H1 (cell line): Measurements from ENCODE around the gene MED23. TPM values are rescaled to one million over a fixed set of nuclear protein-coding genes. Genes with fewer than 3 reads are reported as not detected.

Experiments used
- CTCF ChIA-PET: fragments of 300-600 bp; sonication (Branson Sonifier 250); formaldehyde crosslinking; loops from one replicate; lab custom pipeline; 2021; ENCODE audit not compliant: partially characterized antibody; lab: Charles Lee
- POLR2A ChIA-PET: fragments of 300-600 bp; sonication (Branson Sonifier 250); formaldehyde crosslinking; loops from one replicate; lab custom pipeline; 2021; ENCODE audit warnings: inconsistent platforms; ENCODE audit not compliant: partially characterized antibody; lab: Charles Lee
- DNase-seq, 2 experiments: peaks; one replicate each; pipeline versions ENCODE4 v3.0.0 to v3.0.0-alpha.2; 2010 to 2022; ENCODE audit warnings: low spot score in 2 of 2, low read depth in 1 of 2, mixed read lengths in 1 of 2
- FAIRE-seq: peaks from 2 replicates; lab custom pipeline; 2011; peaks lifted over from hg19 to GRCh38; lab: Jason Lieb, UNC
- H2AFZ ChIP-seq: 2 replicates; pipeline ENCODE4 v1.8.1; 2012; ENCODE audit warnings: low read length, inconsistent platforms
- H2AK5ac ChIP-seq: 2 replicates; pipeline ENCODE4 v1.6.1; 2013; ENCODE audit warnings: low read depth, low read length
- H2BK120ac ChIP-seq: replicated peaks from 2 replicates; pipeline ENCODE3; 2013; ENCODE audit warnings: low read depth, low read length, inconsistent platforms
- H2BK12ac ChIP-seq: 2 replicates; pipeline ENCODE4 v1.6.1; 2013; ENCODE audit warnings: low read depth, low read length
- H2BK15ac ChIP-seq: 2 replicates; pipeline ENCODE4 v1.6.1; 2013; ENCODE audit warnings: low read length
- H2BK20ac ChIP-seq: 2 replicates; pipeline ENCODE4 v1.6.1; 2013; ENCODE audit warnings: low read length
- H2BK5ac ChIP-seq: 2 replicates; pipeline ENCODE4 v1.6.1; 2013; ENCODE audit warnings: low read depth, low read length
- H3K14ac ChIP-seq: 2 replicates; pipeline ENCODE4 v1.6.1; 2013; ENCODE audit warnings: inconsistent platforms; ENCODE audit not compliant: insufficient read length
- H3K18ac ChIP-seq: 2 replicates; pipeline ENCODE4 v1.6.1; 2013; ENCODE audit warnings: low read length; ENCODE audit errors: extremely low read depth
- H3K23ac ChIP-seq: 2 replicates; pipeline ENCODE4 v1.6.1; 2013; ENCODE audit warnings: inconsistent platforms; ENCODE audit not compliant: insufficient read length
- H3K23me2 ChIP-seq: 2 replicates; pipeline ENCODE4 v1.6.1; 2013; ENCODE audit warnings: low read depth, low read length
- H3K27ac ChIP-seq: 2 replicates; pipeline ENCODE4 v1.6.1; 2011; ENCODE audit warnings: low read depth, low read length, inconsistent platforms
- H3K27me3 ChIP-seq, 4 experiments: replicated peaks in 1 of 4; 1 replicate in 1 of 4; 2 replicates in 3 of 4; pipeline versions ENCODE4 v1.6.1 to v1.8.1; 2011 to 2013; ENCODE audit warnings: low read length in 3 of 4, mild to moderate bottlenecking in 3 of 4, inconsistent platforms in 2 of 4, mixed read lengths in 2 of 4, moderate library complexity in 1 of 4; ENCODE audit not compliant: control insufficient read depth in 3 of 4, insufficient read depth in 3 of 4; ENCODE audit errors: extremely low read depth in 1 of 4
- H3K36me3 ChIP-seq, 4 experiments: 2 replicates each; pipeline versions ENCODE4 v1.6.1 to v1.8.1; 2011 to 2013; ENCODE audit warnings: mild to moderate bottlenecking in 4 of 4, low read length in 3 of 4, moderate library complexity in 2 of 4, control low read depth in 1 of 4, inconsistent platforms in 1 of 4; ENCODE audit not compliant: insufficient read depth in 4 of 4, control insufficient read depth in 2 of 4
- H3K4ac ChIP-seq: replicated peaks from 2 replicates; pipeline ENCODE3; 2013; ENCODE audit warnings: low read length, low read depth, mixed read lengths, inconsistent platforms; ENCODE audit not compliant: insufficient read length
- H3K4me1 ChIP-seq, 4 experiments: replicated peaks in 1 of 4; 1 replicate in 1 of 4; 2 replicates in 3 of 4; pipeline versions ENCODE4 v1.6.1 to v1.8.1; 2011 to 2013; ENCODE audit warnings: low read length in 3 of 4, inconsistent platforms in 2 of 4, mixed read lengths in 1 of 4; ENCODE audit not compliant: insufficient read depth in 4 of 4, control insufficient read depth in 3 of 4
- H3K4me2 ChIP-seq, 2 experiments: 2 replicates each; pipeline versions ENCODE4 v1.6.1 to v1.8.1; 2011 to 2013; ENCODE audit warnings: low read depth in 2 of 2, low read length in 2 of 2, control low read depth in 1 of 2, inconsistent platforms in 1 of 2, mild to moderate bottlenecking in 1 of 2; ENCODE audit not compliant: insufficient read depth in 1 of 2
- H3K4me3 ChIP-seq, 4 experiments: fragments of 200-600, 300-600 bp in 1 of 4; sonication (generic), shearing (Covaris generic), sonication (Bioruptor Twin) in 1 of 4; 2 replicates each; pipeline versions ENCODE4 v1.5.1 to v1.8.1; 2011 to 2016; ENCODE audit warnings: low read length in 4 of 4, low read depth in 3 of 4, control low read depth in 2 of 4, inconsistent platforms in 2 of 4, mild to moderate bottlenecking in 2 of 4, mixed read lengths in 1 of 4, moderate library complexity in 1 of 4; ENCODE audit not compliant: insufficient read depth in 2 of 4; ENCODE audit errors: extremely low read depth in 1 of 4
- H3K56ac ChIP-seq: replicated peaks from 2 replicates; pipeline ENCODE3; 2013; ENCODE audit warnings: low read depth, mild to moderate bottlenecking, mixed read lengths, low read length, inconsistent platforms; ENCODE audit not compliant: insufficient read length
- H3K79me1 ChIP-seq: 2 replicates; pipeline ENCODE4 v1.6.1; 2013; ENCODE audit warnings: low read depth, low read length, control low read depth
- H3K79me2 ChIP-seq, 2 experiments: 2 replicates each; pipeline versions ENCODE4 v1.6.1 to v1.8.1; 2012 to 2013; ENCODE audit warnings: low read length in 2 of 2, mild to moderate bottlenecking in 2 of 2, inconsistent platforms in 1 of 2; ENCODE audit not compliant: insufficient read depth in 2 of 2, control insufficient read depth in 1 of 2
- H3K9ac ChIP-seq, 4 experiments: replicated peaks in 1 of 4; 1 replicate in 1 of 4; 2 replicates in 3 of 4; pipeline versions ENCODE4 v1.6.1 to v1.8.1; 2011 to 2013; ENCODE audit warnings: low read depth in 3 of 4, low read length in 3 of 4, control low read depth in 2 of 4, mild to moderate bottlenecking in 2 of 4, moderate library complexity in 2 of 4, inconsistent platforms in 1 of 4; ENCODE audit errors: extremely low read depth in 1 of 4
- H3K9me3 ChIP-seq, 2 experiments: 2 replicates each; pipeline versions ENCODE4 v1.6.1 to v1.8.1; 2012 to 2013; ENCODE audit warnings: mild to moderate bottlenecking in 2 of 2, moderate library complexity in 2 of 2, control low read depth in 1 of 2, inconsistent platforms in 1 of 2, low read depth in 1 of 2, low read length in 1 of 2, mixed read lengths in 1 of 2; ENCODE audit not compliant: insufficient read depth in 2 of 2
- H4K20me1 ChIP-seq, 2 experiments: replicated peaks in 1 of 2; 2 replicates each; pipeline versions ENCODE3 to v1.8.1; 2011 to 2013; ENCODE audit warnings: inconsistent platforms in 2 of 2, low read length in 2 of 2, mild to moderate bottlenecking in 1 of 2; ENCODE audit not compliant: insufficient read depth in 2 of 2, control insufficient read depth in 1 of 2
- H4K5ac ChIP-seq: 2 replicates; pipeline ENCODE4 v1.6.1; 2013; ENCODE audit warnings: low read length, low read depth, mixed read lengths, inconsistent platforms; ENCODE audit not compliant: insufficient read length
- H4K8ac ChIP-seq: 2 replicates; pipeline ENCODE4 v1.8.0; 2013; ENCODE audit warnings: mild to moderate bottlenecking, moderate library complexity, low read length, inconsistent platforms; ENCODE audit not compliant: insufficient read depth; ENCODE audit errors: extremely low read depth
- H4K91ac ChIP-seq: replicated peaks from 2 replicates; pipeline ENCODE3; 2013; ENCODE audit warnings: low read length, mixed read lengths, inconsistent platforms; ENCODE audit not compliant: insufficient read length
- SP2 ChIP-seq: IDR thresholded peaks from 2 replicates; pipeline ENCODE4 v1.6.1; 2012; ENCODE audit warnings: mild to moderate bottlenecking, low read length, inconsistent platforms
- WGBS, 2 experiments: shearing (Covaris generic) in 1 of 2; methylation state at CpG; one replicate each; pipeline versions ENCODE4 v1.1.6 to v1.1.7; 2013 to 2015; ENCODE audit warnings: low lambda C conversion rate in 2 of 2, mixed read lengths in 2 of 2, inconsistent platforms in 1 of 2, low coverage in 1 of 2, missing lambda C conversion rate in 1 of 2; ENCODE audit not compliant: insufficient replicate concordance in 2 of 2, insufficient coverage in 1 of 2, insufficient read length in 1 of 2; ENCODE audit errors: extremely low coverage in 1 of 2, missing lambda C conversion rate in 1 of 2; 5-methylcytosine and 5-hydroxymethylcytosine counted together
- polyA plus RNA-seq, 7 experiments: library from polyadenylated mRNA; depleted of rRNA in 3 of 7; stranded (reverse) in 5 of 7; unstranded in 2 of 7; fragments of >200 nt in 5 of 7; fragments of 200-250 nt in 2 of 7; gene quantifications; 1 replicate in 5 of 7; 2 replicates in 1 of 7; 4 replicates in 1 of 7; pipeline versions ENCODE4 v1.2.1 to v1.2.3, GENCODE V29; 2011 to 2013; ENCODE audit warnings: missing spikeins in 2 of 7, mixed read lengths in 2 of 7
- small RNA-seq: library from polyadenylated mRNA; stranded (forward); fragments of <200 nt; extraction: miRNeasy Mini kit (QIAGEN cat#:217004); gene quantifications from one replicate; pipeline ENCODE3, GENCODE V24; 2013; ENCODE audit not compliant: insufficient read depth
- total RNA-seq: library from RNA; stranded (reverse); fragmentation: NEBNext Ultra II Directional; extraction: Animal tissue kit (Norgen Biotek cat#: 25700); gene quantifications from 2 replicates; pipeline ENCODE4 v1.2.1, GENCODE V29; 2021

Gene MED23
- total and polyA plus RNA-seq, 2 of the 8 experiments (the other 6 are each of a cell fraction or from before 2014, with no cell fraction given), result 10.5 to 13.0 TPM

DNA sequence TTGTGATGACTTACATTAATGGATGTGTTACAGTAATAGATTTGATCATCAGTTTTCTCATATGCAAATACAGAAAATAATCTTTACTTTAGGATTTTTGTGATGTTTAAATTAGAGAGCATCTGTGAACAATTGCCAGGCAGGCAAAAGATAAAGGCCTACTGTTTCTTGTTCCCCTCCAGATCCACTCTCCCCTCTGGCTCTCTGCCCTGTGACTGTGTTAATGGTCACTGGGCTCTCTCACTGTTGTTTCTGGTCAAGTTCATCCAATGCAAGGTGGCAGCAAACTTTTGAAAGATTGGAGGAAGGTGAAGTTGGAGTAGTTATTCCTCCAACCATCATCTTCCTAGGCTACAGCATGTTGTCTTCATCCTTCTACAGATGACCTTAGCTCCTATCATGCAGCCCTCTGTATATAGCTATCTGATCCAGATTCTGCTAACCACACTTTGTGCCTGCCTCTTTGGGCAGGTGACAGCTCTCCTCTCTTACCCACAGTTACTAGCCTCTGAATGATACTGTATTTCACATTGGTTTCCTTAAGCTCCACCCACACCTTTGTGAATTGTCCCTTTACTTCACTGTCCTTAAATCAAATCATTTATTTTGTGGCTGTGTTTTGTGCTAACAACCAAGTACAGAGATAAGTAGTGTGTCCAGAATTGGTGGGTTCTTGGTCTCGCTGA lies 103.9 kb downstream of the MED23 start:
- Histone ChIP-seq H3K14ac (no peak overlapping the region), H3K9me3 (0 out of 4 replicates have a peak, but pooled peaks cover 2 to 5% of the 10 kb centered on the region in 2 experiments), H3K23ac (no peak overlapping the region), H2BK12ac (0 out of 2 replicates have a peak overlapping the region, but pooled peaks have one; percentile 13), H4K5ac (no peak overlapping the region), H2BK15ac (no peak overlapping the region; the same call in 1 of the 2 replicates), H3K56ac (no peak overlapping the region), H3K4me1 (no peaks in the 10 kb centered on the region), H3K36me3 (no peaks in the 10 kb centered on the region), H3K4ac (peak overlapping the region; percentile 54), H3K27ac (no peak overlapping the region), H4K91ac (peak overlapping the region; percentile 5), H3K9ac (no peak overlapping the region), H2AFZ (0 out of 2 replicates have a peak overlapping the region, but pooled peaks have one; percentile 62), H4K20me1 (no peaks in the 10 kb centered on the region), H3K4me2 (no peak overlapping the region), H2AK5ac (no peak overlapping the region), H2BK120ac (no peak overlapping the region), H3K18ac (no peak overlapping the region), H3K79me1 (no peaks in the 10 kb centered on the region), H2BK20ac (no peak overlapping the region), H4K8ac (no peak overlapping the region), H2BK5ac (no peak overlapping the region), H3K79me2 (no peaks in the 10 kb centered on the region), H3K23me2 (no peaks in the 10 kb centered on the region), H3K27me3 (no peaks in the 10 kb centered on the region), H3K4me3 (no peak overlapping the region)
- CTCF ChIA-PET, result interaction anchor here (0.8 to 3.1 kb wide), 6 partner anchors 8 to 342 kb away, joined by 3 to 11 read pairs (median 3); no protein-coding TSS in a partner anchor
- FAIRE-seq (no peak), DNase-seq (no peak)
- no peak for TF ChIP-seq SP2
- 67% methylated on average over 1 of the region's 1 CpG; no CpG with 5 or more reads in 1 of the 2 experiments for WGBS, 2 experiments
- POLR2A ChIA-PET, result no interaction called here

Small RNA genes lying within 50 kb of the gene (small RNA-seq; reads per million reads assigned to genes)
- not detected for gene RNU4-18P

Other genes with a start within 250 kb of the MED23 start
- not detected in 2 replicates for gene ARG1, start 55.0 kb downstream of the MED23 start, total RNA-seq
- not detected in 2 replicates for gene ARG1, start 55.0 kb downstream of the MED23 start, polyA plus RNA-seq (2011; rRNA removed)
- gene ENPP3, start 9.1 kb upstream of the MED23 start, total RNA-seq, result not detected in 2 replicates
- gene ENPP3, start 9.1 kb upstream of the MED23 start, polyA plus RNA-seq (2011; rRNA removed), result 0.11 TPM in 1 of 2 replicates, not detected in the other
- gene OR2A4, start 73.2 kb upstream of the MED23 start, total RNA-seq, result not detected in 2 replicates
- 0.27 and 0.88 TPM in 2 replicates for gene OR2A4, start 73.2 kb upstream of the MED23 start, polyA plus RNA-seq (2011; rRNA removed)
- not detected in 2 replicates for gene CTAGE9, start 82.8 kb upstream of the MED23 start, total RNA-seq
- gene CTAGE9, start 82.8 kb upstream of the MED23 start, polyA plus RNA-seq (2011; rRNA removed), result not detected in 2 replicates
- gene ENPP1, start 179.8 kb upstream of the MED23 start, total RNA-seq, result 32.5 and 39.1 TPM in 2 replicates
- 6.9 and 10.1 TPM in 2 replicates for gene ENPP1, start 179.8 kb upstream of the MED23 start, polyA plus RNA-seq (2011; rRNA removed)